Upper lobe of left lung (tissue), 6 donors: ENCODE data around the gene DOCK8. TPM values are rescaled to one million over a fixed set of nuclear protein-coding genes. Genes with fewer than 3 reads are reported as not detected.
"Not testable (repeated sequence)": the region's sequence is repeated elsewhere in the genome, so short reads cannot be mapped to it uniquely, and the experiment has no call there.

Experiments used
- ATAC-seq, 2 donors: fragments of 200-7000 bp; cut with Tn5 transposase; one replicate each; pipeline ENCODE4 v1.9.1; 2022; ENCODE audit warnings: mild to moderate bottlenecking in 2 of 2, moderate library complexity in 2 of 2; ENCODE audit not compliant: low FRiP score in 2 of 2
- DNase-seq, 2 donors: peaks; one replicate each; pipeline ENCODE4 v3.0.0-alpha.2; 2019 to 2020
- H3K27ac ChIP-seq, 4 donors: fragments of 200-600 bp; sonication (generic); one replicate each; pipeline ENCODE4 v1.5.1; 2016 to 2019
- H3K27me3 ChIP-seq, 4 donors: fragments of 200-600 bp; sonication (generic); one replicate each; pipeline ENCODE4 v1.5.1; 2017 to 2019
- H3K36me3 ChIP-seq, 4 donors: fragments of 200-600 bp; sonication (generic); one replicate each; pipeline ENCODE4 v1.5.1; 2016 to 2019
- H3K4me1 ChIP-seq, 4 donors: fragments of 200-600 bp; sonication (generic); one replicate each; pipeline ENCODE4 v1.5.1; 2018 to 2019
- H3K4me3 ChIP-seq, 4 donors: fragments of 200-600 bp; sonication (generic); one replicate each; pipeline ENCODE4 v1.5.1; 2017 to 2019; ENCODE audit warnings: mild to moderate bottlenecking in 2 of 4, moderate library complexity in 1 of 4
- H3K9me3 ChIP-seq, 4 donors: fragments of 200-600 bp; sonication (generic); one replicate each; pipeline ENCODE4 v1.5.1; 2018 to 2019
- CTCF ChIP-seq, 6 experiments: fragments of 450-650 bp in 4 of 6; fragments of 200-600 bp in 2 of 6; sonication (generic) in 2 of 6; IDR thresholded peaks; one replicate each; pipeline ENCODE4 v1.5.1; 2016 to 2019; ENCODE audit warnings: antibody characterized with exemption in 6 of 6
- EP300 ChIP-seq, 4 donors: sonication (generic); formaldehyde crosslinking; IDR thresholded peaks; one replicate each; pipeline ENCODE4 v1.5.1; 2017; ENCODE audit warnings: antibody characterized with exemption in 4 of 4, control low read depth in 2 of 4
- POLR2A ChIP-seq, 4 donors: fragments of 450-650 bp; IDR thresholded peaks; one replicate each; pipeline ENCODE4 v1.5.1; 2016 to 2017; ENCODE audit warnings: antibody characterized with exemption in 4 of 4, mild to moderate bottlenecking in 2 of 4
- POLR2AphosphoS5 ChIP-seq, 2 donors: sonication (generic); formaldehyde crosslinking; IDR thresholded peaks; one replicate each; pipeline ENCODE4 v1.5.1; 2017; ENCODE audit warnings: antibody characterized with exemption in 2 of 2
- WGBS, 2 donors: methylation state at CpG; one replicate each; pipeline ENCODE4 v1.1.5; 2017 to 2018; 5-methylcytosine and 5-hydroxymethylcytosine counted together
- total RNA-seq, 6 donors: library from RNA; depleted of rRNA in 4 of 6; stranded (reverse); fragments of >200 nt in 4 of 6; gene quantifications; one replicate each; pipeline versions ENCODE4 v1.1.0 to v1.2.1, GENCODE V29; 2016 to 2021
- donor health status: DM: no; HTN: no; CAD: no; lungs with moderate emphysema.
- donor health status: DM: no; HTN: yes; CAD: no; lungs with severe emphysema.

Gene DOCK8
- 100 to 1,000 TPM in 1 of 6 donors, 10 to 100 TPM in 5; 44.7 to 103 (median 74.6) TPM for total RNA-seq

- DNase-seq = peak; percentile 84 to 97
- Histone ChIP-seq H3K9me3 (no peaks in the 10 kb centered on the region), H3K4me3 (peak within 1 kb of the TSS; percentile 40 to 68 (median 63)), H3K27ac (peak within 1 kb of the TSS; percentile 87 to 96 (median 89)), H3K27me3 (no peaks in the 10 kb centered on the region), H3K36me3 (no peaks in the 10 kb centered on the region), H3K4me1 (peaks cover 0 to 37% (median 10%) of the 10 kb centered on the region in 4 donors)
- WGBS, 2 donors = 0 to 2% methylated on average over 14 to 50 of the region's 103 CpGs
- TF ChIP-seq EP300 (IDR thresholded peaks at IDR 0.05) (no peak), CTCF (IDR thresholded peaks at IDR 0.05) (peak; percentile 19 to 79 (median 64)), POLR2AphosphoS5 (IDR thresholded peaks at IDR 0.05) (peak; percentile 8 to 16), POLR2A (IDR thresholded peaks at IDR 0.05) (peak in 2 of 4 donors; percentile 65 to 90)
- ATAC-seq = peak; percentile 94 to 95
Measured at GRCh38 chr9:214648-215493, at the start of gene DOCK8. DOCK8 (plus strand) TSS chr9:214865; CDS start chr9:214977, 112 bp downstream.

GRCh38 chr9:169757-170156, 44.9 kb upstream of the DOCK8 start:
- not testable (repeated sequence) for H3K4me1 ChIP-seq, H3K36me3 ChIP-seq, H3K4me3 ChIP-seq, H3K27ac ChIP-seq, H3K9me3 ChIP-seq, DNase-seq, H3K27me3 ChIP-seq, ATAC-seq
- no CpG with 5 or more reads among the region's 3 CpGs for WGBS, 2 donors

- H3K9me3 ChIP-seq, H3K36me3 ChIP-seq, ATAC-seq, DNase-seq, H3K4me1 ChIP-seq, H3K27me3 ChIP-seq: not testable (repeated sequence)
- Histone ChIP-seq H3K27ac (peak overlapping the region in 3 of 4 donors; percentile 35 to 75 (median 40)), H3K4me3 (peak overlapping the region in 3 of 4 donors; percentile 39 to 56 (median 49))
- 5 to 7% methylated on average over 18 to 20 of the region's 23 CpGs for WGBS, 2 donors
Measured at GRCh38 chr9:178140-178825, 36.4 kb upstream of the DOCK8 start.

- H3K36me3 ChIP-seq, H3K4me1 ChIP-seq, H3K9me3 ChIP-seq, ATAC-seq, H3K27me3 ChIP-seq: not testable (repeated sequence)
- WGBS, 2 donors = 0% methylated on average over 1 of the region's 32 CpGs
- peak within 1 kb of the TSS in 3 of 4 donors; percentile 39 to 56 (median 49) for H3K4me3 ChIP-seq
- H3K27ac ChIP-seq = peak within 1 kb of the TSS in 3 of 4 donors; percentile 40 to 78 (median 75)
- peak in 1 of 2 donors; percentile 85 for DNase-seq
Measured at GRCh38 chr9:178970-179383, 35.7 kb upstream of the DOCK8 start, which contains the start of gene ZNG1A. ZNG1A (minus strand) TSS chr9:179056; CDS start chr9:178969, 87 bp downstream.

- DNase-seq, ATAC-seq: not testable (repeated sequence)
Measured at GRCh38 chr9:199601-200000, 15.1 kb upstream of the DOCK8 start.

GRCh38 chr9:206481-206880, 8.2 kb upstream of the DOCK8 start:
- ATAC-seq (no peak), DNase-seq (no peak)
- Histone ChIP-seq H3K4me3 (no peak overlapping the region), H3K9me3 (no peaks in the 10 kb centered on the region), H3K36me3 (no peaks in the 10 kb centered on the region), H3K27ac (no peak overlapping the region), H3K27me3 (no peaks in the 10 kb centered on the region), H3K4me1 (peaks cover 0 to 7% (median 5%) of the 10 kb centered on the region in 4 donors)
- TF ChIP-seq POLR2A (IDR thresholded peaks at IDR 0.05) (no peak), POLR2AphosphoS5 (IDR thresholded peaks at IDR 0.05) (no peak), CTCF (IDR thresholded peaks at IDR 0.05) (no peak), EP300 (IDR thresholded peaks at IDR 0.05) (no peak)
- 91 to 96% methylated on average over 1 of the region's 1 CpG for WGBS, 2 donors

More at GRCh38 chr9:199601-200000, 15.1 kb upstream of the DOCK8 start:
- H3K27ac ChIP-seq, H3K4me3 ChIP-seq, H3K4me1 ChIP-seq, H3K27me3 ChIP-seq, H3K36me3 ChIP-seq, H3K9me3 ChIP-seq: not testable (repeated sequence)
- 0 to 28% methylated on average over 1 of the region's 1 CpG for WGBS, 2 donors
